Nephron (organoid): ENCODE results near the gene TTC21B.

Experiments
- H3K27ac Mint-ChIP-seq, 3 experiments: 2 replicates each; pipeline ENCODE4 v1.8.0; 2020; ENCODE audit warnings: mixed read lengths in 3 of 3, mild to moderate bottlenecking in 2 of 3, moderate library complexity in 1 of 3
- H3K27me3 Mint-ChIP-seq: 2 replicates; pipeline ENCODE4 v1.8.0; 2021; ENCODE audit warnings: low read depth, mild to moderate bottlenecking, moderate library complexity, mixed read lengths
- H3K36me3 Mint-ChIP-seq: 2 replicates; pipeline ENCODE4 v1.8.0; 2020; ENCODE audit warnings: low read depth, mixed read lengths
- H3K4me1 Mint-ChIP-seq: 2 replicates; pipeline ENCODE4 v1.8.0; 2020; ENCODE audit warnings: mixed read lengths
- H3K4me3 Mint-ChIP-seq, 3 experiments: 2 replicates each; pipeline ENCODE4 v1.8.0; 2020; ENCODE audit warnings: mild to moderate bottlenecking in 3 of 3, mixed read lengths in 3 of 3, moderate library complexity in 2 of 3
- H3K9me3 Mint-ChIP-seq: 2 replicates; pipeline ENCODE4 v1.8.0; 2020; ENCODE audit warnings: mixed read lengths
- CTCF ChIP-seq, 3 experiments: fragments of 200-600 bp; sonication (generic); IDR thresholded peaks; one replicate each; pipeline ENCODE4 v1.5.0; 2021; ENCODE audit warnings: antibody characterized with exemption in 3 of 3; ENCODE audit not compliant: unreplicated experiment in 3 of 3

The TTC21B gene

GRCh38 chr2:165904432-165904831 is 49.1 kb downstream of the TTC21B start:
- Mint-ChIP-seq H3K4me1 (peaks cover 10% of the 10 kb centered on the region), H3K9me3 (no peaks in the 10 kb centered on the region), H3K4me3 (no peak overlapping the region), H3K36me3 (peaks cover 47% of the 10 kb centered on the region), H3K27ac (no peak overlapping the region), H3K27me3 (no peaks in the 10 kb centered on the region)
- TF ChIP-seq CTCF (IDR thresholded peaks at IDR 0.05; ENCODE audit: unreplicated experiment in 3 of 3) = no peak

GRCh38 chr2:165903406-165903805 is 50.2 kb downstream of the TTC21B start:
- TF ChIP-seq CTCF (IDR thresholded peaks at IDR 0.05; ENCODE audit: unreplicated experiment in 3 of 3) = no peak
- H3K27me3 Mint-ChIP-seq = no peaks in the 10 kb centered on the region
- H3K36me3 Mint-ChIP-seq = peaks cover 51% of the 10 kb centered on the region
- no peak overlapping the region for H3K4me3 Mint-ChIP-seq
- H3K4me1 Mint-ChIP-seq = peaks cover 10% of the 10 kb centered on the region
- no peaks in the 10 kb centered on the region for H3K9me3 Mint-ChIP-seq
- no peak overlapping the region for H3K27ac Mint-ChIP-seq

GRCh38 chr2:165902934-165903333 is 50.6 kb downstream of the TTC21B start:
- TF ChIP-seq CTCF (IDR thresholded peaks at IDR 0.05; ENCODE audit: unreplicated experiment in 3 of 3) = no peak
- no peak overlapping the region for H3K27ac Mint-ChIP-seq
- no peak overlapping the region for H3K4me3 Mint-ChIP-seq

GRCh38 chr2:165901620-165902298 is 51.8 kb downstream of the TTC21B start:
- H3K27me3 Mint-ChIP-seq = no peaks in the 10 kb centered on the region
- H3K4me3 Mint-ChIP-seq = no peak overlapping the region
- TF ChIP-seq CTCF (IDR thresholded peaks at IDR 0.05; ENCODE audit: unreplicated experiment in 3 of 3) = no peak
- peak overlapping the region in 2 of 3 experiments; percentile 25 to 51 for H3K27ac Mint-ChIP-seq
- no peaks in the 10 kb centered on the region for H3K9me3 Mint-ChIP-seq
- H3K36me3 Mint-ChIP-seq = peaks cover 60% of the 10 kb centered on the region
- H3K4me1 Mint-ChIP-seq = peaks cover 10% of the 10 kb centered on the region

More at GRCh38 chr2:165902934-165903333, 50.6 kb downstream of the TTC21B start:
- peaks cover 10% of the 10 kb centered on the region for H3K4me1 Mint-ChIP-seq
- H3K9me3 Mint-ChIP-seq = no peaks in the 10 kb centered on the region
- H3K27me3 Mint-ChIP-seq = no peaks in the 10 kb centered on the region
- peaks cover 56% of the 10 kb centered on the region for H3K36me3 Mint-ChIP-seq

GRCh38 chr2:165899311-165899710 is 54.3 kb downstream of the TTC21B start:
- Mint-ChIP-seq H3K4me1 (peaks cover 10% of the 10 kb centered on the region), H3K27ac (no peak overlapping the region), H3K4me3 (no peak overlapping the region), H3K27me3 (no peaks in the 10 kb centered on the region), H3K9me3 (no peaks in the 10 kb centered on the region), H3K36me3 (peaks cover 62% of the 10 kb centered on the region)
- TF ChIP-seq CTCF (IDR thresholded peaks at IDR 0.05; ENCODE audit: unreplicated experiment in 3 of 3) = no peak

GRCh38 chr2:165898381-165898780 is 55.2 kb downstream of the TTC21B start:
- Mint-ChIP-seq H3K4me3 (no peak overlapping the region), H3K36me3 (peaks cover 70% of the 10 kb centered on the region), H3K4me1 (peaks cover 10% of the 10 kb centered on the region), H3K27me3 (no peaks in the 10 kb centered on the region), H3K9me3 (no peaks in the 10 kb centered on the region), H3K27ac (peak overlapping the region in 1 of 3 experiments; percentile 5)
- no peak for TF ChIP-seq CTCF (IDR thresholded peaks at IDR 0.05; ENCODE audit: unreplicated experiment in 3 of 3)
